Hepatic stellate cell (primary cell): Measurements from ENCODE around the gene REV3L.
"Not testable (repeated sequence)": the region's sequence is repeated elsewhere in the genome, so short reads cannot be mapped to it uniquely, and the experiment has no call there.

Experiments
- DNase-seq: peaks from one replicate; pipeline ENCODE4 v3.0.0; 2011; ENCODE audit warnings: low spot score

Gene REV3L

GRCh38 chr6:111379302-111379701 is 103.7 kb downstream of the REV3L start:
- DNase-seq = no peak

- DNase-seq = peak; percentile 14
Measured at GRCh38 chr6:111377558-111378120, 105.4 kb downstream of the REV3L start.

GRCh38 chr6:111367393-111368088 is 115.5 kb downstream of the REV3L start:
- DNase-seq = no peak

GRCh38 chr6:111361648-111362047 is 121.4 kb downstream of the REV3L start:
- peak; percentile 50 for DNase-seq

GRCh38 chr6:111358454-111358853 is 124.6 kb downstream of the REV3L start:
- DNase-seq = peak; percentile 3

GRCh38 chr6:111357705-111358104 is 125.3 kb downstream of the REV3L start:
- DNase-seq = peak; percentile 2

GRCh38 chr6:111356551-111356950 is 126.5 kb downstream of the REV3L start:
- DNase-seq = no peak

GRCh38 chr6:111354758-111355555 is 128.1 kb downstream of the REV3L start:
- no peak for DNase-seq

- DNase-seq = no peak
Measured at GRCh38 chr6:111353912-111354462, 129.0 kb downstream of the REV3L start.

GRCh38 chr6:111347589-111347988 is 135.4 kb downstream of the REV3L start:
- no peak for DNase-seq

GRCh38 chr6:111342913-111343312 is 140.1 kb downstream of the REV3L start:
- no peak for DNase-seq

- no peak for DNase-seq
Measured at GRCh38 chr6:111339294-111339693, 143.7 kb downstream of the REV3L start.

GRCh38 chr6:111338843-111339242 is 144.2 kb downstream of the REV3L start:
- no peak for DNase-seq

- no peak for DNase-seq
Measured at GRCh38 chr6:111337829-111338236, 145.2 kb downstream of the REV3L start.

- no peak for DNase-seq
Measured at GRCh38 chr6:111329882-111330633, 153.0 kb downstream of the REV3L start.

- no peak for DNase-seq
Measured at GRCh38 chr6:111326563-111326962, 156.5 kb downstream of the REV3L start.

GRCh38 chr6:111322145-111322544 is 160.9 kb downstream of the REV3L start:
- DNase-seq = no peak

- not testable (repeated sequence) for DNase-seq
Measured at GRCh38 chr6:111307950-111308349, 175.1 kb downstream of the REV3L start.

- DNase-seq = no peak
Measured at GRCh38 chr6:111307275-111307858, 175.7 kb downstream of the REV3L start.

- DNase-seq = no peak
Measured at GRCh38 chr6:111306104-111306888, 176.7 kb downstream of the REV3L start.

- DNase-seq = no peak
Measured at GRCh38 chr6:111301946-111302345, 181.1 kb downstream of the REV3L start.
